ENCODE data around the gene ALDH1L1.

ALDH1L1 gene

GRCh38 chr3:126065876-126066275 lies 114.5 kb downstream of the ALDH1L1 start:
- Histone ChIP-seq H3K27me3 (ENCODE audit: insufficient read depth, low read depth, severe bottlenecking) (no peaks in the 10 kb centered on the region), H3K4me3 (ENCODE audit: low read depth, low read length) (no peak overlapping the region), H3K9me3 (ENCODE audit: severe bottlenecking) (no peaks in the 10 kb centered on the region), H3K36me3 (no peaks in the 10 kb centered on the region; the same call in 1 of the 2 replicates), H3K27ac (no peak overlapping the region)
- no peak for DNase-seq
- no peak for TF ChIP-seq CTCF (IDR thresholded peaks at IDR 0.05; ENCODE audit: low read depth, low read length)

- TF ChIP-seq CTCF (IDR thresholded peaks at IDR 0.05; ENCODE audit: low read depth, low read length): no peak
- Histone ChIP-seq H3K27me3 (ENCODE audit: insufficient read depth, low read depth, severe bottlenecking) (no peaks in the 10 kb centered on the region), H3K4me3 (ENCODE audit: low read depth, low read length) (no peak overlapping the region), H3K27ac (no peak overlapping the region), H3K9me3 (ENCODE audit: severe bottlenecking) (no peaks in the 10 kb centered on the region), H3K36me3 (no peaks in the 10 kb centered on the region; the same call in 1 of the 2 replicates)
- DNase-seq: no peak
These were observed 115.6 kb downstream of the ALDH1L1 start for GRCh38 chr3:126064627-126065258.

- no peak for DNase-seq
- Histone ChIP-seq H3K36me3 (no peaks in the 10 kb centered on the region; the same call in 1 of the 2 replicates), H3K9me3 (ENCODE audit: severe bottlenecking) (no peaks in the 10 kb centered on the region), H3K4me3 (ENCODE audit: low read depth, low read length) (no peak overlapping the region), H3K27me3 (ENCODE audit: insufficient read depth, low read depth, severe bottlenecking) (no peaks in the 10 kb centered on the region), H3K27ac (no peak overlapping the region)
- 0 out of 2 replicates have a peak, but pooled peaks have one; percentile 3 for TF ChIP-seq CTCF (IDR thresholded peaks at IDR 0.05; ENCODE audit: low read depth, low read length)
These were observed 116.9 kb downstream of the ALDH1L1 start for GRCh38 chr3:126063358-126063965.

GRCh38 chr3:126061301-126062032 lies 118.9 kb downstream of the ALDH1L1 start:
- Histone ChIP-seq H3K36me3 (no peaks in the 10 kb centered on the region), H3K27me3 (ENCODE audit: insufficient read depth, low read depth, severe bottlenecking) (no peaks in the 10 kb centered on the region), H3K9me3 (ENCODE audit: severe bottlenecking) (no peaks in the 10 kb centered on the region), H3K4me3 (ENCODE audit: low read depth, low read length) (no peak overlapping the region), H3K27ac (no peak overlapping the region)
- DNase-seq: no peak
- TF ChIP-seq CTCF (IDR thresholded peaks at IDR 0.05; ENCODE audit: low read depth, low read length): no peak

GRCh38 chr3:126060613-126061145 lies 119.7 kb downstream of the ALDH1L1 start:
- Histone ChIP-seq H3K27ac (no peak overlapping the region), H3K27me3 (ENCODE audit: insufficient read depth, low read depth, severe bottlenecking) (no peaks in the 10 kb centered on the region), H3K4me3 (ENCODE audit: low read depth, low read length) (no peak overlapping the region), H3K9me3 (ENCODE audit: severe bottlenecking) (no peaks in the 10 kb centered on the region), H3K36me3 (no peaks in the 10 kb centered on the region)
- TF ChIP-seq CTCF (IDR thresholded peaks at IDR 0.05; ENCODE audit: low read depth, low read length): no peak
- no peak for DNase-seq

All from WERI-Rb-1 (cell line).